Activated CD8-positive, alpha-beta T cell treated with anti-CD3 and anti-CD28 coated beads, Interleukin-2, amount 10 ng/mL, durations not matched to agents 7 days and 5 days (primary cell): ENCODE measurements around the gene NKD2. TPM values are rescaled to one million over a fixed set of nuclear protein-coding genes. Genes with fewer than 3 reads are reported as not detected.
A peak's percentile ranks its signal among the peaks of the same experiment; 100 is the strongest.
"Not testable (repeated sequence)": the region's sequence is repeated elsewhere in the genome, so short reads cannot be mapped to it uniquely, and the experiment has no call there.

Experiments used
- ATAC-seq: fragments of 150-1000 bp; cut with Tn5 transposase; one replicate; pipeline ENCODE4 v1.10.0; 2021; ENCODE audit warnings: moderate library complexity
- CTCF ChIA-PET: fragments of 350-600 bp; sonication (Branson Sonifier 250); formaldehyde crosslinking; loops from one replicate; lab custom pipeline; 2021; ENCODE audit warnings: antibody characterized with exemption; lab: Charles Lee
- POLR2A ChIA-PET: fragments of 350-600 bp; sonication (Branson Sonifier 250); formaldehyde crosslinking; loops from one replicate; lab custom pipeline; 2021; ENCODE audit warnings: antibody characterized with exemption; lab: Charles Lee
- DNase-seq: peaks from one replicate; pipeline ENCODE4 v3.0.0-alpha.2; 2020
- H3K27ac Mint-ChIP-seq: one replicate; pipeline ENCODE4 v1.8.0; 2021; ENCODE audit warnings: mild to moderate bottlenecking, mixed read lengths
- H3K27me3 Mint-ChIP-seq: one replicate; pipeline ENCODE4 v1.8.0; 2021; ENCODE audit warnings: low read depth, mixed read lengths
- H3K36me3 Mint-ChIP-seq: one replicate; pipeline ENCODE4 v1.8.0; 2021; ENCODE audit warnings: low read depth, mixed read lengths
- H3K4me1 Mint-ChIP-seq: one replicate; pipeline ENCODE4 v1.8.0; 2021; ENCODE audit warnings: low read depth, mixed read lengths
- H3K4me3 Mint-ChIP-seq: one replicate; pipeline ENCODE4 v1.8.0; 2021; ENCODE audit warnings: mild to moderate bottlenecking, mixed read lengths
- H3K9me3 Mint-ChIP-seq: one replicate; pipeline ENCODE4 v1.8.0; 2022; ENCODE audit warnings: mixed read lengths; ENCODE audit not compliant: insufficient read depth
- total RNA-seq, 2 experiments: library from RNA; stranded (reverse); gene quantifications; one replicate each; pipeline ENCODE4 v1.2.3, GENCODE V29; 2021

Gene NKD2
- total RNA-seq, 2 experiments from 2014 or later = 1.3 to 3.2 TPM

DNA sequence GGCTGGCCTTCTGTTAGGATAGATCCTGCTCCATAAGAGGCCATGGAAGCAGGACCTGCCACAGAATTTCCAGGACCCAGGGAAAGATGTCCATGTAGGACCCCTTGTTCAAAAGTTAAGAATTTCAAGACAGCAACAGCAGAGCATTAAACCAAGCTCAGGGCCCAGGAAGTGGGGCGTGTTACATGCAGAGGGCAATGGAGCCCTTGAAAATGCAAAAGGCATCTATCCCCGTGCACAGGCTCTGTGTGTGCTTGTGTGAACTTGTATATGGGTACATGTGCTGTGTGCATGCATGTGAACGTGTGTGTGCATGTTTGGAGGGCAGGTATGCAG, 14.4 kb upstream of the NKD2 start:
- H3K36me3 Mint-ChIP-seq = no peaks in the 10 kb centered on the region
- ATAC-seq = no peak
- peaks cover 37% of the 10 kb centered on the region for H3K4me1 Mint-ChIP-seq
- H3K4me3 Mint-ChIP-seq = no peak overlapping the region
- no peak overlapping the region for H3K27ac Mint-ChIP-seq
- H3K27me3 Mint-ChIP-seq = peaks cover 8% of the 10 kb centered on the region
- POLR2A ChIA-PET = no interaction called here
- no peaks in the 10 kb centered on the region for H3K9me3 Mint-ChIP-seq
- no peak for DNase-seq
- CTCF ChIA-PET = interaction anchor here (1.0 kb wide), 1 partner anchor 68 kb away, joined by 3 read pairs; no protein-coding TSS in a partner anchor

- H3K27me3 Mint-ChIP-seq = peaks cover 7% of the 10 kb centered on the region
- POLR2A ChIA-PET = no interaction called here
Observed at GRCh38 chr5:994821-995220, 13.8 kb upstream of the NKD2 start.

DNA sequence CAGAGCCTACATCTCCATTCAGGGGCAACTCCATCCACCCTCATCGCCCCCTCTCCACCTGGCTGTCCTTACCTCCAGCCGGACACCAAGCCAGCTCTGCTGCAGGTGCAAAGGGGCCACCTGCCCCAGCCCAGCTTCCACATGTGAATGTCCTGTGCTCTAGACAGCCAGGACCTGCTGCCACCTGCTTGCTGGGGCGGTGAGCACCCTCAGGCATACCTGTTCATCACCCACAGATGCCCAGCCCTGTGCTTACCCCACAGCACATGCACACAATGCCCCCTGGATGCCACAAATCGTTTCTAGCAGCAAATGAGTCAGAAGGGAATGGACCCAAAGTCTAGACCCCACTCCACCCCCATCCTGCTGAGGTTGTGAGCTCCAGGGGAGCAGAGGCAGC, 13.3 kb upstream of the NKD2 start:
- Mint-ChIP-seq H3K36me3 (no peaks in the 10 kb centered on the region), H3K27ac (no peak overlapping the region), H3K27me3 (peaks cover 5% of the 10 kb centered on the region), H3K4me1 (peaks cover 34% of the 10 kb centered on the region), H3K4me3 (no peak overlapping the region), H3K9me3 (no peaks in the 10 kb centered on the region)
- DNase-seq = no peak
- POLR2A ChIA-PET = no interaction called here
- CTCF ChIA-PET = interaction anchor here (0.8 to 2.7 kb wide), 5 partner anchors 10 to 76 kb away, joined by 3 to 17 read pairs (median 5); partner anchors contain the start of gene NKD2
- ATAC-seq = no peak

More at GRCh38 chr5:994821-995220, 13.8 kb upstream of the NKD2 start:
- peaks cover 36% of the 10 kb centered on the region for H3K4me1 Mint-ChIP-seq
- CTCF ChIA-PET = interaction anchor here (0.8 to 2.7 kb wide), 2 partner anchors 16 to 71 kb away, joined by 5 to 13 read pairs; no protein-coding TSS in a partner anchor
- H3K27ac Mint-ChIP-seq = no peak overlapping the region
- no peaks in the 10 kb centered on the region for H3K9me3 Mint-ChIP-seq
- no peak overlapping the region for H3K4me3 Mint-ChIP-seq
- H3K36me3 Mint-ChIP-seq = no peaks in the 10 kb centered on the region
- no peak for ATAC-seq
- no peak for DNase-seq

- Mint-ChIP-seq H3K4me3 (peak overlapping the region; percentile 71), H3K36me3 (no peaks in the 10 kb centered on the region), H3K9me3 (no peaks in the 10 kb centered on the region), H3K27ac (peak overlapping the region; percentile 83), H3K27me3 (peaks cover 7% of the 10 kb centered on the region), H3K4me1 (peaks cover 31% of the 10 kb centered on the region)
- peak; percentile 90 for ATAC-seq
- CTCF ChIA-PET = interaction anchor here (0.7 to 2.7 kb wide), 9 partner anchors 10 to 617 kb away, joined by 3 to 17 read pairs (median 4); partner anchors contain the start of gene NKD2
- peak; percentile 71 for DNase-seq
- POLR2A ChIA-PET = interaction anchor here (1.2 kb wide), 1 partner anchor 33 kb away, joined by 4 read pairs; no protein-coding TSS in a partner anchor
Observed at GRCh38 chr5:997001-997474, 11.6 kb upstream of the NKD2 start.

GRCh38 chr5:997711-998110, 10.9 kb upstream of the NKD2 start:
- POLR2A ChIA-PET = interaction anchor here (1.2 kb wide), 1 partner anchor 34 kb away, joined by 4 read pairs; no protein-coding TSS in a partner anchor
- H3K27me3 Mint-ChIP-seq = peaks cover 9% of the 10 kb centered on the region

DNA sequence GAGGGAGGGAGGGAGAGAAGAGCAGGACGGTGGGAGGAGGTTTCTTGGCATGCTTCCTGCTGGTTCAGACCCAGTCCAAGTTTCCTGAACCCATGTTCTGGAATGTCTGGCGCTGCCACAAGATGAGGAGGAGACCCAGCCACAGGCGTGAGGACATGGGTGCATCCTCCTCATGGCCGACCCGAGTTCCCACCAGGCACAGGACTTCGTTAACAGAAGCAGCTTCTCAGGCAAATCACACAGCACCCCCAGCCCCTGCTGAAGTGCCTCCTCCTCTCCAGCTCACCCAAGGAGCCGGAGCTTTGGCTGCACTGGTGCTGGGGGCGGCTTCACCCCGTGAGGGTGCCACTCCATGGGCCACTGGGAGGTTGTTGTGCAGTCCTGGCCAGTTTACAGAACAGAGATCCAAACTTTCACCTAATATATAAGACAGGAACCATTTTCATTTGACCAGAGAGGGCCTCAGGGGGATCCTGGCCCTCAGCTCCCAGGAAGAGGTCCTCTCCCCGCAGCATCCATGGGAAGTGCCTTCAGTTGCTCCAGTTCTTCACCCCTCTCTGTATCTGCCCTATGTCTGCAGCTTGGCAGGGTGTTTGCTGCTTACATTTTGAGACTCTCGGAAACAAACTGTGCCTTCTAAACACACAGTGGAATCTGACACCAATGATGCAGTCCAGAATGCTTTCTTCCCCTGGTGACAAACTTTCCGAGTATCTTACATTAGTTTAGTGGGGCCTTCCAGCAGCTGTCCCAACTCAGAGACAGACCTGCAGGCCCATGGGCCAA, 10.2 kb upstream of the NKD2 start:
- peaks cover 14% of the 10 kb centered on the region for H3K27me3 Mint-ChIP-seq
- no peaks in the 10 kb centered on the region for H3K36me3 Mint-ChIP-seq
- peaks cover 37% of the 10 kb centered on the region for H3K4me1 Mint-ChIP-seq
- ATAC-seq (no peak), DNase-seq (no peak)
- no peaks in the 10 kb centered on the region for H3K9me3 Mint-ChIP-seq
- CTCF ChIA-PET = interaction anchor here (1.5 kb wide), 1 partner anchor 9 kb away, joined by 5 read pairs; no protein-coding TSS in a partner anchor
- POLR2A ChIA-PET = no interaction called here
- H3K4me3 Mint-ChIP-seq = no peak overlapping the region
- no peak overlapping the region for H3K27ac Mint-ChIP-seq

More at GRCh38 chr5:997711-998110, 10.9 kb upstream of the NKD2 start:
- no peak overlapping the region for H3K27ac Mint-ChIP-seq
- no peaks in the 10 kb centered on the region for H3K9me3 Mint-ChIP-seq
- H3K4me3 Mint-ChIP-seq = no peak overlapping the region
- ATAC-seq (no peak), DNase-seq (no peak)
- H3K36me3 Mint-ChIP-seq = no peaks in the 10 kb centered on the region
- CTCF ChIA-PET = interaction anchor here (1.0 to 2.7 kb wide), 6 partner anchors 10 to 74 kb away, joined by 3 to 17 read pairs (median 8); partner anchors contain the start of gene NKD2
- H3K4me1 Mint-ChIP-seq = peaks cover 31% of the 10 kb centered on the region

DNA sequence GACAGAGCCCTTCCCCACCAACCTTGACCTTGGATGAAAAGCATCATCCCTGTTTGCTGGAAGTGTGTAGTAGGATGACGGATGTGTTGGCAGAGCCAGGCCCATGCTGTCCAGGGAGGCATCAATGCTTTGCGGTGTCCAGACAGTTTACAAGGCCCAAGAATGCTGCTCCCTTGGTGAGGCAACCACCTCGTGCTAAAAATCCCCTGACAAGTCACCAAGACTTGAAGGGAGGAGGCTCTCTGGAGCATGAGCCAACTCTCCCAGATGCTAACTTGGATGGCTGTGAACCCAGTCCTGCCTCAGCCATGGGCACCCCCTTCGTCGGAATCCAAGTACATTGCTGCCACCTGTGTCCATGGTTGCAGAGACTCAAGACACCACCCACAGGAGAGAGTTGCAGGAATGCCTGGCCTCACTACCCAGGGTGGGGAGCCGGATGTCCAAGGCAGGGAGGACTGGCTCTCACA, 9.5 kb upstream of the NKD2 start:
- H3K36me3 Mint-ChIP-seq = no peaks in the 10 kb centered on the region
- H3K4me3 Mint-ChIP-seq = no peak overlapping the region
- DNase-seq (no peak), ATAC-seq (no peak)
- H3K9me3 Mint-ChIP-seq = no peaks in the 10 kb centered on the region
- H3K27ac Mint-ChIP-seq = no peak overlapping the region
- peaks cover 41% of the 10 kb centered on the region for H3K4me1 Mint-ChIP-seq
- POLR2A ChIA-PET = no interaction called here
- peaks cover 19% of the 10 kb centered on the region for H3K27me3 Mint-ChIP-seq
- CTCF ChIA-PET = interaction anchor here (1.5 kb wide), 1 partner anchor 9 kb away, joined by 5 read pairs; no protein-coding TSS in a partner anchor

DNA sequence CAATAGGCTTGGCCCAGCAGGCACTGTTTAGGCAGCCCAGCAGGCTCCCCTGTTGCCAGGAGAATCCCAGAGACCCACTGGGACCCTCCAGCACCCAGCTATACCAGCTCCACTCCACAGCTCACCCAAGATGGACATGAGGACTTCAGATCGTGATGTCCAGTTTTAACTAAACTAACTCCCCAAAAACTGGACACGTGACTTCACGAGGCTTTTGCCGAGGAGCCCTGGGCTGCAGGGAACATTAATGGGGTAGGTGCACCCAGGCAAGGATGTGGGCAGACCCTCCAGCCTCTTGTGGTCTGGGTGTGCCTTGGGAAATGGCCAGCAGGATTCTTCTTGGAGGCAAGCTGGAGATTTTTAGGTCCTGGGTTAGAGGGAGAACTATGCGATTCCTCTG, 8.9 kb upstream of the NKD2 start:
- CTCF ChIA-PET = no interaction called here
- H3K4me3 Mint-ChIP-seq = no peak overlapping the region

DNA sequence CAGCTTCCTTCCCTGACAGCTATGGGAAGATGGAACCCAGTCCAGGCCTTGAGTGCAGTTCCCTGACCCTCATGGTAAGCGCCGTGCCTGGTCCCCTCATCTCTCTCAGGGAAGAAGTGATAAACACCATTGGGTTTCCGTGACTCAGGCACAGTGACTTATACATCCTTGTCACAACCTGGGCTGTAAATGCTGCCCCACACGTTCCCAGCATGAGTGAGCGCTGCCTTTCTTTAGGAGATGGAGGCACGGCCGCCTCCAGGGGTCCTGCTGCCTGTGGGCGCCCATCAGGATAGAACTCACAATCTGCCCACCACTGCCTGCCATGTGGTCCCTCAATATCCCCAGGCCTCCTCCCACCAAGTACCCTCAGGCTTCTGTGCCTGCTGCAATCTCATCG, 8.3 kb upstream of the NKD2 start:
- DNase-seq (peak; percentile 16), ATAC-seq (no peak)
- Mint-ChIP-seq H3K9me3 (no peaks in the 10 kb centered on the region), H3K27me3 (peaks cover 22% of the 10 kb centered on the region), H3K4me3 (no peak overlapping the region), H3K4me1 (peaks cover 40% of the 10 kb centered on the region), H3K27ac (no peak overlapping the region), H3K36me3 (no peaks in the 10 kb centered on the region)
- CTCF ChIA-PET = no interaction called here
- POLR2A ChIA-PET = no interaction called here

More for the DNA sequence above, 8.9 kb upstream of the NKD2 start:
- Mint-ChIP-seq H3K36me3 (no peaks in the 10 kb centered on the region), H3K27me3 (peaks cover 22% of the 10 kb centered on the region), H3K27ac (no peak overlapping the region), H3K4me1 (peaks cover 42% of the 10 kb centered on the region), H3K9me3 (no peaks in the 10 kb centered on the region)
- no peak for DNase-seq
- POLR2A ChIA-PET = no interaction called here
- ATAC-seq = no peak

DNA sequence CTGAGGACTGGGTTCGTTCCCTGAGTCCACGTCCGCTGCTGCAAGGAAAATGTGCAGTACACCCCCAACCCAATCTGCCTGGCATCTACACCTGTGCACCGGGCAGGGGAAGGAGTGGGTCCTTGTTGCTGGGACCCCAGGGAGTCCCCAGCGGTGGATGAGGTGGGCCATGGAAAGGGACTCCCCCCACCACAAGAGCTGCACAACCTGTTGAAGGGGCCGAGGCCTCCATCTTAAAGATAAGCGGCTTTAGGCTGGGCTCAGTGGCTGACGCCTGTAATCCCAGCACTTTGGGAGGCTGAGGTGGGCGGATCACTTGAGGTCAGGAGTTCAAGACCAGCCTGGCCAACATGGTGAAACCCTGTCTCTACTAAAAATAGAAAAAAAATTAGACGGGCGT, 7.8 kb upstream of the NKD2 start:
- not testable (repeated sequence) for H3K36me3 Mint-ChIP-seq, H3K4me3 Mint-ChIP-seq

GRCh38 chr5:1001406-1002270, 7.0 kb upstream of the NKD2 start:
- CTCF ChIA-PET = interaction anchor here (1.4 kb wide), 1 partner anchor 78 kb away, joined by 6 read pairs; no protein-coding TSS in a partner anchor
- Mint-ChIP-seq H3K36me3 (no peaks in the 10 kb centered on the region), H3K27me3 (peaks cover 35% of the 10 kb centered on the region), H3K4me3 (no peak overlapping the region), H3K9me3 (no peaks in the 10 kb centered on the region), H3K27ac (no peak overlapping the region), H3K4me1 (peaks cover 30% of the 10 kb centered on the region)
- POLR2A ChIA-PET = no interaction called here
- DNase-seq = peak; percentile 17
- no peak for ATAC-seq

More for the DNA sequence above, 7.8 kb upstream of the NKD2 start:
- Mint-ChIP-seq H3K27me3 (peaks cover 27% of the 10 kb centered on the region), H3K4me1 (peaks cover 37% of the 10 kb centered on the region)
- H3K9me3 Mint-ChIP-seq, H3K27ac Mint-ChIP-seq, POLR2A ChIA-PET, ATAC-seq, DNase-seq: not testable (repeated sequence)
- CTCF ChIA-PET = interaction anchor here (1.4 kb wide), 1 partner anchor 77 kb away, joined by 6 read pairs; no protein-coding TSS in a partner anchor
